Neural crest cell (in vitro differentiated cells): ENCODE data around the gene PHKA2. TPM values are rescaled to one million over a fixed set of nuclear protein-coding genes. Genes with fewer than 3 reads are reported as not detected.
A peak's percentile ranks its signal among the peaks of the same experiment; 100 is the strongest.

Experiments
- DNase-seq: peaks from one replicate; pipeline ENCODE4 v3.0.0; 2021; ENCODE audit warnings: low read depth, mixed read lengths, low spot score
- H3K27ac Mint-ChIP-seq: one replicate; pipeline ENCODE4 v1.8.0; 2021; ENCODE audit warnings: mild to moderate bottlenecking, mixed read lengths; ENCODE audit not compliant: unreplicated experiment
- H3K27me3 Mint-ChIP-seq: 2 replicates; pipeline ENCODE4 v1.8.0; 2021; ENCODE audit warnings: low read depth, mild to moderate bottlenecking, mixed read lengths
- H3K36me3 Mint-ChIP-seq: 2 replicates; pipeline ENCODE4 v1.8.0; 2021; ENCODE audit warnings: low read depth, mild to moderate bottlenecking, mixed read lengths
- H3K4me1 Mint-ChIP-seq: 2 replicates; pipeline ENCODE4 v1.8.0; 2021; ENCODE audit warnings: mixed read lengths
- H3K4me3 Mint-ChIP-seq: one replicate; pipeline ENCODE4 v1.8.0; 2021; ENCODE audit warnings: mild to moderate bottlenecking, mixed read lengths
- H3K9me3 Mint-ChIP-seq: 2 replicates; pipeline ENCODE4 v1.8.0; 2021; ENCODE audit warnings: mixed read lengths
- CTCF ChIP-seq: fragments of 200-600 bp; sonication (generic); conservative IDR thresholded peaks from 2 replicates; pipeline ENCODE4 v1.5.0; 2021; ENCODE audit warnings: antibody characterized with exemption, mild to moderate bottlenecking
- total RNA-seq: library from RNA; stranded (reverse); gene quantifications from 2 replicates; pipeline ENCODE4 v1.2.1, GENCODE V29; 2021

PHKA2 gene
- total RNA-seq, 1 donor from 2014 or later, result 28.0 TPM

GRCh38 chrX:18951032-18951431 is 32.9 kb downstream of the PHKA2 start:
- Mint-ChIP-seq H3K27ac (peak overlapping the region; percentile 23), H3K27me3 (no peaks in the 10 kb centered on the region), H3K9me3 (peaks cover 5% of the 10 kb centered on the region), H3K4me3 (no peak overlapping the region), H3K36me3 (peaks cover 15% of the 10 kb centered on the region), H3K4me1 (no peaks in the 10 kb centered on the region)
- TF ChIP-seq CTCF, result no peak
- no peak for DNase-seq

- TF ChIP-seq CTCF, result no peak
- Mint-ChIP-seq H3K27me3 (no peaks in the 10 kb centered on the region), H3K9me3 (peaks cover 3% of the 10 kb centered on the region), H3K4me3 (no peak overlapping the region), H3K27ac (no peak overlapping the region), H3K36me3 (peaks cover 16% of the 10 kb centered on the region), H3K4me1 (no peaks in the 10 kb centered on the region)
- no peak for DNase-seq
These were observed 34.0 kb downstream of the PHKA2 start for GRCh38 chrX:18949944-18950301.

- Mint-ChIP-seq H3K9me3 (peaks cover 3% of the 10 kb centered on the region), H3K4me1 (no peaks in the 10 kb centered on the region), H3K4me3 (no peak overlapping the region), H3K27ac (no peak overlapping the region), H3K27me3 (no peaks in the 10 kb centered on the region), H3K36me3 (peaks cover 18% of the 10 kb centered on the region)
- DNase-seq, result no peak
- TF ChIP-seq CTCF, result no peak
These were observed 34.5 kb downstream of the PHKA2 start for GRCh38 chrX:18949291-18949943.

- H3K36me3 Mint-ChIP-seq, result peaks cover 19% of the 10 kb centered on the region
These were observed 37.3 kb downstream of the PHKA2 start for GRCh38 chrX:18946611-18947010.

GRCh38 chrX:18946157-18946556 is 37.8 kb downstream of the PHKA2 start:
- TF ChIP-seq CTCF, result no peak
- H3K36me3 Mint-ChIP-seq, result peaks cover 18% of the 10 kb centered on the region
- peaks cover 3% of the 10 kb centered on the region for H3K9me3 Mint-ChIP-seq
- H3K27ac Mint-ChIP-seq, result no peak overlapping the region
- H3K4me3 Mint-ChIP-seq, result no peak overlapping the region
- no peaks in the 10 kb centered on the region for H3K4me1 Mint-ChIP-seq
- H3K27me3 Mint-ChIP-seq, result no peaks in the 10 kb centered on the region
- no peak for DNase-seq

More at GRCh38 chrX:18946611-18947010, 37.3 kb downstream of the PHKA2 start:
- no peak for DNase-seq
- no peaks in the 10 kb centered on the region for H3K27me3 Mint-ChIP-seq
- no peaks in the 10 kb centered on the region for H3K4me1 Mint-ChIP-seq
- peaks cover 3% of the 10 kb centered on the region for H3K9me3 Mint-ChIP-seq
- TF ChIP-seq CTCF, result no peak
- H3K27ac Mint-ChIP-seq, result no peak overlapping the region
- H3K4me3 Mint-ChIP-seq, result no peak overlapping the region
